ENCODE measurements around the gene BHLHA15.
"Not testable (repeated sequence)": the region's sequence is repeated elsewhere in the genome, so short reads cannot be mapped to it uniquely, and the experiment has no call there.

BHLHA15 gene

GRCh38 chr7:98210513-98211220 is 572 bp upstream of the BHLHA15 start:
- DNase-seq (ENCODE audit: low read depth, low spot score) = no peak

GRCh38 chr7:98211676-98212531 is 665 bp downstream of the BHLHA15 start:
- no peak for DNase-seq (ENCODE audit: low read depth, low spot score)

- DNase-seq (ENCODE audit: low read depth, low spot score) = no peak
Observed at GRCh38 chr7:98212532-98213041, 1.3 kb downstream of the BHLHA15 start.

GRCh38 chr7:98213296-98213887 is 2.2 kb downstream of the BHLHA15 start:
- DNase-seq (ENCODE audit: low read depth, low spot score) = no peak

- DNase-seq (ENCODE audit: low read depth, low spot score) = no peak
Observed at GRCh38 chr7:98213888-98214810, 2.9 kb downstream of the BHLHA15 start.

- no peak for DNase-seq (ENCODE audit: low read depth, low spot score)
Observed at GRCh38 chr7:98214811-98215321, 3.6 kb downstream of the BHLHA15 start.

- no peak for DNase-seq (ENCODE audit: low read depth, low spot score)
Observed at GRCh38 chr7:98215561-98216495, 4.6 kb downstream of the BHLHA15 start.

GRCh38 chr7:98216941-98217622 is 5.8 kb downstream of the BHLHA15 start:
- DNase-seq (ENCODE audit: low read depth, low spot score) = no peak

- DNase-seq (ENCODE audit: low read depth, low spot score) = no peak
Observed at GRCh38 chr7:98217623-98218582, 6.7 kb downstream of the BHLHA15 start.

GRCh38 chr7:98219382-98219781 is 8.1 kb downstream of the BHLHA15 start:
- not testable (repeated sequence) for DNase-seq (ENCODE audit: low read depth, low spot score)

- DNase-seq (ENCODE audit: low read depth, low spot score) = no peak
Observed at GRCh38 chr7:98221611-98222532, 10.6 kb downstream of the BHLHA15 start.

- DNase-seq (ENCODE audit: low read depth, low spot score) = no peak
Observed at GRCh38 chr7:98222533-98223195, 11.4 kb downstream of the BHLHA15 start.

GRCh38 chr7:98223351-98223897 is 12.2 kb downstream of the BHLHA15 start:
- no peak for DNase-seq (ENCODE audit: low read depth, low spot score)

GRCh38 chr7:98223898-98224700 is 12.9 kb downstream of the BHLHA15 start:
- no peak for DNase-seq (ENCODE audit: low read depth, low spot score)

GRCh38 chr7:98224701-98225181 is 13.5 kb downstream of the BHLHA15 start:
- DNase-seq (ENCODE audit: low read depth, low spot score) = no peak
